H1 (cell line): ENCODE results near the gene AFF4.

ENCODE experiments used
- ATF3 ChIP-seq: IDR thresholded peaks from 2 replicates; pipeline ENCODE4 v1.6.1; 2011; ENCODE audit warnings: low read depth, mild to moderate bottlenecking, low read length; ENCODE audit not compliant: insufficient read depth
- BCL11A ChIP-seq, 2 experiments: IDR thresholded peaks; one replicate each; pipeline ENCODE4 v1.6.1; 2011; ENCODE audit warnings: low read depth in 2 of 2, low read length in 2 of 2, mild to moderate bottlenecking in 2 of 2
- CBX8 ChIP-seq: fragments of 300-800, 300-1000 bp; sonication (generic); IDR thresholded peaks from 2 replicates; pipeline ENCODE4 v1.7.1; 2016; ENCODE audit warnings: low read depth, low read length, borderline replicate concordance
- CTCF ChIP-seq, 3 experiments: IDR thresholded peaks; 1 replicate in 2 of 3; 2 replicates in 1 of 3; pipeline versions ENCODE4 v1.5.1 to v1.6.1; 2011; ENCODE audit warnings: low read length in 3 of 3, mild to moderate bottlenecking in 3 of 3, inconsistent platforms in 2 of 3, low read depth in 1 of 3, moderate library complexity in 1 of 3; ENCODE audit not compliant: insufficient read depth in 1 of 3; ENCODE audit errors: control extremely low read depth in 1 of 3
- EZH2 ChIP-seq: fragments of 200-600 bp; sonication (generic); IDR thresholded peaks from 2 replicates; pipeline ENCODE4 v1.7.1; 2012; ENCODE audit warnings: low read depth, mild to moderate bottlenecking, moderate library complexity, low read length, inconsistent platforms; ENCODE audit not compliant: severe bottlenecking
- HDAC2 ChIP-seq, 2 experiments: fragments of 300-600 bp in 1 of 2; sonication (generic) in 1 of 2; IDR thresholded peaks; 2 replicates each; pipeline ENCODE4 v1.6.1; 2011 to 2012; ENCODE audit warnings: low read depth in 2 of 2, low read length in 2 of 2, mild to moderate bottlenecking in 2 of 2, moderate library complexity in 2 of 2, borderline replicate concordance in 1 of 2, inconsistent platforms in 1 of 2
- RAD21 ChIP-seq, 2 experiments: IDR thresholded peaks in 1 of 2; conservative IDR thresholded peaks in 1 of 2; 2 replicates each; pipeline ENCODE4 v1.6.1; 2011; ENCODE audit warnings: low read depth in 2 of 2, low read length in 2 of 2, improper control_type of control experiment in 1 of 2, inconsistent platforms in 1 of 2, mild to moderate bottlenecking in 1 of 2, moderate library complexity in 1 of 2
- TAF1 ChIP-seq: IDR thresholded peaks from 2 replicates; pipeline ENCODE4 v1.6.1; 2011; ENCODE audit warnings: mild to moderate bottlenecking, low read depth, low read length
- YY1 ChIP-seq: IDR thresholded peaks from 2 replicates; pipeline ENCODE4 v1.6.1; 2011; ENCODE audit warnings: low read depth, mild to moderate bottlenecking, low read length

- TF ChIP-seq TAF1 (no peak), YY1 (no peak), CTCF (IDR thresholded peaks at IDR 0.05; ENCODE audit: control extremely low read depth in 1 of 3, insufficient read depth in 1 of 3, low read depth in 1 of 3, low read length in 3 of 3) (no peak), RAD21 (IDR thresholded peaks at IDR 0.05 in 1 of 2, conservative IDR thresholded peaks at IDR 0.05 in 1 of 2; ENCODE audit: low read depth in 2 of 2, low read length in 2 of 2) (no peak), BCL11A (IDR thresholded peaks at IDR 0.05; ENCODE audit: low read depth in 2 of 2, low read length in 2 of 2) (no peak), ATF3 (no peak), EZH2 (no peak), CBX8 (no peak), HDAC2 (IDR thresholded peaks at IDR 0.05; ENCODE audit: borderline replicate concordance in 1 of 2, low read depth in 2 of 2, low read length in 2 of 2) (no peak)
Observed at GRCh38 chr5:132884548-132884947, 78.9 kb downstream of the AFF4 start.
